Activated CD4-positive, alpha-beta T cell treated with anti-CD3 and anti-CD28 coated beads for 1 hour (primary cell): ENCODE measurements around the gene BMERB1.
"Not testable (repeated sequence)": the region's sequence is repeated elsewhere in the genome, so short reads cannot be mapped to it uniquely, and the experiment has no call there.

Experiments
- DNase-seq: peaks from one replicate; pipeline ENCODE4 v3.0.0-alpha.2; 2020

The BMERB1 gene

DNA sequence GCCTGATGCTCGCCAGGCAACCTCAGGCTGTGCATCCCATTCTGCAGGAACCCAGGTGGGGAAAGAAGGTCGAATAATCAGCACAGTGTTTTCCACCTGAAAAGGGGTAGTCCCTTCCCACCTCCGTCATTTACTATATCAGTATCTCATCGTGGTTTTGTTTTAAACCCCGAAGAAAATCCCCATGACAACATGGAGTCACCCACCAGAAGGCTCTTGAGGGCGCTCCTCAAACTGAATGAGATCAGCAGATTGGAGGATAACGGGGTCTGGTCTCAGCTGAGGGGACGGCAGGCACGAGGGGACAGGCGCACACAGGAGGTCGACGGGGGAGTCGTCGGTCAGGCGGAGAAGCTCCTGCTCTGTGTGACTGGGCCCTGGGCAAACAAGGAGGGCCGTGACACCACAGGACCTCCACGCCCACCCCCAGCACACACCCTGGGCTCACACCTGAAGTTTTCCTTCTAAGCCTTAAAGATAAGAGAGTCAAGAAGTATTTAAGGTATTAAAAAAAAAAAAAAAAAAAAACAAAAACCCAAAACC lies 164.3 kb downstream of the BMERB1 start:
- no peak for DNase-seq

DNA sequence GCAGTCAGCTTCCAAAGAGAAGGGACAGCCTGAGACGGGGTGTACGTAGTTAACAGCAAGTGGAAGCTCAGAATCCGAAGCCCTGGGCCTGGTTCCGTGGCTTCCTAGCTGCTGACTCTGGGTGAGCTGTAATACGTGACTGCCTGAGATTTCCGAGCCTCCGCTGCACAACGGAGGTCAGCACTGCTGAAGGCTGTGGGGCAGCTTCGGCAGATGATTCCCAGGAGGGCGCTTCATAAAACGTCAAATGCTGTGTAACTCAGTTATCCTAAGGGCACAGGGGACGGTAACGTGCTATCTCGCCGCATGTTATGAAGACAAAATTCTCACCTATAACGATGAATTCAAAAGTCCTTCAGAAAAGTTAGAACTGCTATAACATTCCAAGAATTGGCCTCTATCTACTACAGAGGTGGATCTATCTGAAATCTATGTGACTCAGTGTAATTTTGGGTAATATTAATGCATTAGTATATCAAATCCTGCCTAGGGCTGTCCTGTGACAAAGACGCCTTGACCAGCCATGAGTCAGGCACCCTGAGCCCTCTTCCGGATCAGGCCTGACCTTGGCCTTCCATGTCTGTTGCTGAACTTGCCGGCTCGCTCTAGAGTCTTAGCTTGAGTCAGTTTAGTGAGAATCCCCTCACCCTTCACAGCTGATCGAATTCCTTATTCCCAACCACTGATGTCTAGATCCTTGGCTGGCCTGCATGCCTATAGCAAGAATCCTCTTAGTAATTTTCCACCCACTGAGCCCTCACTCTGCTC lies 165.1 kb downstream of the BMERB1 start:
- no peak for DNase-seq

DNA sequence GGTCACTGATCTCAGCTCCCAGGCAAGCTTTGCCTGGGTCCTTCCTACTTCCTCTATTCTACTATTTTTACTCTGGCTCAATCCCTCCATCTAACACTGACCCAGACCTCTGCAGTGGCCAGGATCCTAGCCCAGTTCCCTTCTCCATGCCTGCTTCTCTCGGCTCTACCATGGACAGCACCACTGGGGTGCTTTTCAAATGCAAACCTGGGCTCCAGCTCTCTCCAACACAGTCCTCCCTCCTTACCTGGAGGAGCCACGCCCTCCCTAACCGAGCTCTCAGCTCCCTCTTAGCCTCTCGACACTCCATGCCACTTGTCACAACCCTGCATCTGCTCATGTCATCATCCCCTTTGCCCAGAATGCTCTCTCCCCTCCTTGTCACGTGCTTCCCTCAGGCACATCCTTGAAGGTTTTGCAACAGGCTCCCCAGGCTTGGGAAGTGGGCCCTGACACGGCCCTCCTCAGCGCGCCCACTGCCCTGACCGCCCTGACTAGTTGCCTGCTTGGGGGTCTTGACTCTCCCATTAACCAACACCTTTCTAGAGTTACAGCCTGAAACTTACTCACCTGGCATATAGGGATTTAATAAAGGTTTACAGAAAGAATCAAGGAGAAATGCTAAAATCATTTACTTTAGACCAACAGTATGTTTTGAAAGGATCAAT lies 167.0 kb downstream of the BMERB1 start:
- no peak for DNase-seq

DNA sequence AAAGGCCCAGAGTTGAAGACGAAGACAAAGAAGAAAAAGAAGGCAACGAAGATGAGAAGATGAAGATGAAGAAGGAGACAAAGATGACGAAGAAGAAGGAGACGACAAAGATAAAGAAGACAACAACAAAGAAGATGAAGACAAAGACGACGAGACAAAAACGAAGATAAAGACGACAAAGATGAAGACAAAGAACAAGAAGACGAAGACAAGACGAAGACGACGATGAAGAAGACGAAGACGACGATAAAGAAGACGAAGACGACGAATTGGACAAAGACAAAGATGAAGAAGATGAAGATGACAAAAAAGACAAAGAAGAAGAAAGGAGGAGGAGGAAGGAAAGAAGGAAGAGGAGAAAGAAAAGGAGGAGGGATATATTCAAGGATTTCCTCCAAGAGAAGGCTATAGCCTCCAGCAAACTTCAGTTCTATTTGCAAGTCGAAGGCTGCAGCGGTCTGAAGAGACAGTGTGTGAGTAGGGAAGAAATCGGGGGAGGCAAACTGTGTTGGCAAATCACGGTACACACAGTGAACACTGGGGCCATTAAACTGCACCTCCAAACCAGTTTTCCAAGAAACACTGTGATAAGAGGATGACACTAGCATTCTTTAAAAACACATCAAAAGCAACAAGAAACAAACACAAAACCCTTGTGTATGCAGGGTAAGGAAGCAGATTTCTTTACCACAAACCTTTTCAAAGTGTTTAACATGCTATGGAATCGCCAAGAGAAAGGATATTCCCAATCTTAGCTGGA lies 168.1 kb downstream of the BMERB1 start:
- DNase-seq = no peak

DNA sequence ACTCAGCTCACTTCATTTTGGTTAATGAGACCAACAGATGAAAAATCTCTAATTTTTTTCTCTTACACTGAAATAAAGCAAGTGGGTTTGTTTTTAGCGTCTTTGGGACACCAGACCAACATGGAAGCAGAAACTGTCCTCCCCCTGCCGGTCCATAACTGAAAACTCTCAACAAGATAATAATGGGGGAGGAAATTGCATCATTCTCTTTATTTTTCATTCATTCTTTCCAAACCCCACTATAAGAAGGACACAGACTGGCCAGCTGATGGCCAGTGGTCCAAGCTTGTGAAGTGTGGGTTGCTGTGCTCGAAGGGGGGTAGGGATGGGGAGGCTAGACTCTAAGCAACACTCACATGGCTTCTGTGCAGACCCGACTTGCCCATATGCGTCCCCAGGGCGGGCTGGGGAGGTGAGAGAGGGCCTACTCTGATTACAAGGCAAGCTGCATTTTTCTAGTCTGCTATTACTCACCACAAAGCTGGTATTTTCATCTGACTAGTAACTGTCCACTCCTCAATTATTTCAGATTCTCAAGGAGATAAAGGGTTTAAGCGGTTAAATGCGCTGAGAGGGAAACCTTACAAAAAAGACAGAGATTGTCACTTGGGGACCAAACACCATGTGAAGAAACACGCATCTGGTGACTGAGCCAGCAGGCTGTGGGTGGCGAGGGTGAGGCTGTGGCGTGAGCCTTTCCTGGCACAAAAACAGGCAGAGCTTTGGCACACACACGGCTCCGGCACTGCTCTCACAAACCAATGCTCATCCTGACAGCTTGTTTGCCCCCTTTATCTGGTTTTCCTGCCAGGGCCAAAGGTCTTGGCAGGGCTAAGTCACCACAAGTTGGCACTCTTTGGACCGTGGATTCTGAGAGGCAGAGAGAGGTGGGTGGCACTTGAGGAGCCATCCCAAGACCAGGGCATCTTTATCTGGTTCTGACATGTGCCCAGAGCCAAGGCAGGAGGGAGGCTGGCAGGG lies 170.4 kb downstream of the BMERB1 start:
- DNase-seq = no peak

DNA sequence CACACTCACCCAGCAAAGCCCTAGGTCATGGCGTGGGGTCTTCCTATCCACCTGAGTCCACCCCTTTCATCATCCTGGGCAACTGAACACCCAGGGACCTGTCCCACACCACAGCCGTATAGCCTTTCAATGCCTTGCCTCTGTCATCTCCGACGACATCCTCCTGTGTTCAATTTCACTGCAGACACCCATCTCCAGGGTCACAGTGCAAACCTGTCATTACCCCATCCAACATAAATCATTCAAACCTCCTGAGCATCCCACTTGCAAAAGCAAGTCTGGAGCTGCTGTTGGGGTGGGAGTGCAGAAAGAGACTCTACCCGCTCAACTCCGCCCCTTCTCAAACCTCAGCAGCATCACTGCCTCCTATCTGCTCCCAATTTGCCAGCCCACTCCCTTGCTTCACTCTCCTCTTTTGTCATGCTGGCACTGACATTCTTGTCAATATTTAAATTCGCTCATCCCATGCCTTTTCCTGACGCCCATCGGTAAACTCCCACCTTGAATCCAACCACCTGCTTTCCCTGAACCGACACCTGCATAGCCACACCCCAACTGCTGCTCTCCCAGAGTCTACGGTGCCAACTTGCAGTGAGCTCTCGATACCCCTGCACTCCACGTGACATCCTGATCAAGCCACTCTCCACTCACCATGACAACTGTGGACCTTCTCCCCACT lies 171.6 kb downstream of the BMERB1 start:
- no peak for DNase-seq

DNA sequence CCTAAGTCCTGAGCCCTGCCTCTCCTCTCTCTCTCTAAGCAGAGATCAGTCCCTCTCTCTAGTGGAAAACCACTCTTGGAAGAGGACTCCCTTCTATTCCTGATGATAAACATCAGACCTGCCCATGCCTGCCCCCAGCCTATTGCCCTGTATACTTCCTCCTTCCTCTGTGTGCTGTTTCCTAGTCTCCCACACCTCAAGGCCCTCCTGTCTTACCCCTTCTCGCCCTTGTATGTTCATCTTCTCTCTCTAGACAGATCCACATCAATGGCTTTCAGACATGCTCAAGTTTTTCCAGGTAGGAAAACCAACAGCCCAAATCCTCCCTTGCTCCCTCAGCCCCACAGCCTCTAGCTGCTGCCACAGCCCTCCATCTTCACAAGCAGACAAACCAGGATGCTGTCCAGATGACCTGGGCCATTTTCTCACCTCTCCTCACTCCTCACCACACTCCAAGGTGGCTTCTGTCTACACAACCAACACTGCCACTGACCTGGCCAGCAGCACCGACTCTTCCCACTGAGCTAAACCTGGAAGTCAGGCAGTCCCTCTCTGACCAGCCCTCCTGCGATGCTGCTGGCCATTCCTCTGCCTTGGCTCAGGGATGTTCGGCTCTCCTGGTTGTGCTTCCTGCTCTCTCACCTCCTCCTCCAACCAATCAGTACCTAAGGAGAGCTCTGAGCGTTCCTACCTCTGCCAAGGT lies 172.3 kb downstream of the BMERB1 start:
- DNase-seq = no peak

DNA sequence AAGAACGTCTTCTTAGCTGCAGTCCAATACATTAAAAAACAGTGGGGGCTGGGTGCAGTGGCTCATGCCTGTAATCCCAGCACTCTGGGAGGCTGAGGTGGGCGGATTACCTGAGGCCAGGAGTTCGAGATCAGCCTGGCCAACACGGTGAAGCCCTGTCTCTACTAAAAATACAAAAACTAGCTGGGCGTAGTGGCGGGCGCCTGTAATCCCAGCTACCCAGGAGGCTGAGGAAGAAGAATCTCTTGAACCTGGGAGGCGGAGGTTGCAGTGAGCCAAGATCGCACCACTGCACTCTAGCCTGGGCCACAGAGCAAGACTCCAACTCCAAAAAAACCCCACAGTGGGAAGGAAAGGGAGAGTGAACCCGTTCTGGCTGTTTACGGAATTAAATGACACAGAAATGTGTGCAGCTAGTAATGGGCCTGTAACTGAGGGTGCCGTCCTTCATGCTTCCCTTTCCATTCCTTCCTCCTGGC lies 172.9 kb downstream of the BMERB1 start:
- DNase-seq = not testable (repeated sequence)

DNA sequence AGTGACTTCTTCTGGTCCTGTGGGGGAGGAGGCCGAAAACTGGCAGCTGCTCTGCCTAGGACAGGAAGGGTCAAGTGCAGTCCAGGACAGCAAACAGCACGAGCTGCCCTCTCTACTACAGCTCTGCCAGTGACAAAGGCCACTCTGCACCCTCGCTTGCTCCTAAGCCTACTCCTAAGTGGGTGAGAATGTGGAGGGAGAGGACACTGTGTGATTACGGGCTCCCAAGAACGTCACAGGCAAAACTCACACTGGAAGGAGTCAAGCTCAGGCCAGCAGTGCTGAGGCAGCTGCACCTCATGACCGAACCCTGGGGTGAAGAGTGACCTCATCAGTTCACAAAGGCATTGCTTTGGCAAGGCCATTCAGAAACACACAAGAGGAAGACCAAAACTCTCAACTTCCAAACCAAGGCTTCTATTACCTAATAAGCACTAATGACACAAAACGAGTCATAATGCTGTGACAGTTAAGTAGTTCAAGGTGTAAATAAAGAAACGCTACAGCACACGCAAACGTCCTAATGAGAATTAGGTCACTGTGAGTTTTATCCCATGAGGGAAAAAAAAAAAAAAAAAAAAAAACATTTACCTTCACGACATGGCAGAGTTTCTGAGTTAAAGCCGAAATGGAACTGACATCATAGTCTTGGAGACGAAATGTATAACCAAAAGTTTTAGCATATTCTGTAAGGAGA lies 173.5 kb downstream of the BMERB1 start:
- DNase-seq = no peak

DNA sequence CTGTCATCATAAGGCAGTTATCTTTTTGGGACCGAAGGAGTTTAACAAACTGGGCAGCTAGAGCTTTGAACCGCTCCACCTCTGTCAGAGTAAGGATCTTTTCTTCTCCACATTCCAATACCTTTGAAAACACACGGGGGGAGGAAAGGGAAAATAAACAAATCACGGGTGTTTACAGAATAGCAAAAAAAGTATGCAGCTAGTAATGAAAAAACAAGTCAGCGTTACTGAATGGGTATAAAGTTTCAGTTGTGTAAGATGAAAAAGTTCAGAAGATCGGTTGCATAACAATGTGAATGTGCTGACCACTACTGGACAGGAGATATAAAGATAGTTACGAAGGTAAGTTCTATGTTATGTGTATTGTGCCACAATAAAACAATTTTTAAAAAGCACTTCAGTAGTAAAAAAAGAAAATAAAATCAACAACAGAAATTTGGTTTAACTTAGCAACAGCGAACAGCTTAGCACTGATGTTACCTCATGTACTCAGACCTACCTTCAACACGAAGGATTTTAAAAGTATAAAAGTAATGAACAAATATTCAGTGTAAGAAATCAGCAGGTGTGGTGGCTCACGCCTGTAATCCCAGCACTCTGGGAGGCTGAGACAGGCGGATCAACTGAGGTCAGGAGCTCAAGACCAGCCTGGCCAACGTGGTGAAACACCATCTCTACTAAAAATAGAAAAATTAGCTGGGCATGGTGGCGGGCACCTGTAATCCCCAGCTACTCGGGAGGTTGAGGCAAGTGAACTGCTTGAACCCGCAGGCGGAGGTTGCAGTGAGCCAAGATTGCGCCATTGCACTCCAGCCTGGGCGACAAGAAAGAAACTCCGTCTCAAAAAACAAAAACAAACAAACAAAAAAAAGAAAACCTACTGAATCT lies 174.3 kb downstream of the BMERB1 start:
- no peak for DNase-seq

DNA sequence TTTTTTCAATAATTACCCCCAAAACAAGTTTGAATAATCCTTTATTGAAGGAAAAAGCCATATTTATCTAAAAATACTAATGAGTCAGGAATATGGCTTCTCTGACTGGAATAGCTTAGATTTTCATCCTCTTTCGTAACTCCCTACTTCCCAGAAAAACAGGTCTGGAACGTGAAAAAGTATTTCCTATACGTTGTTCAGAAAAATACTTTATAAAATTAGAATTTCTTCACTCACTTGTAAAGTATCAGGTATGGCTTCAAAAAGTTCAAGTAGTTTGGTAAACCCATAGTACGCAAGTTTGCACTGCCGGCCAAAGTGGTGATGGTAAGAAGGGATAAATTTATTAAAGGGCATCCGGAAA lies 174.9 kb downstream of the BMERB1 start:
- no peak for DNase-seq

DNA sequence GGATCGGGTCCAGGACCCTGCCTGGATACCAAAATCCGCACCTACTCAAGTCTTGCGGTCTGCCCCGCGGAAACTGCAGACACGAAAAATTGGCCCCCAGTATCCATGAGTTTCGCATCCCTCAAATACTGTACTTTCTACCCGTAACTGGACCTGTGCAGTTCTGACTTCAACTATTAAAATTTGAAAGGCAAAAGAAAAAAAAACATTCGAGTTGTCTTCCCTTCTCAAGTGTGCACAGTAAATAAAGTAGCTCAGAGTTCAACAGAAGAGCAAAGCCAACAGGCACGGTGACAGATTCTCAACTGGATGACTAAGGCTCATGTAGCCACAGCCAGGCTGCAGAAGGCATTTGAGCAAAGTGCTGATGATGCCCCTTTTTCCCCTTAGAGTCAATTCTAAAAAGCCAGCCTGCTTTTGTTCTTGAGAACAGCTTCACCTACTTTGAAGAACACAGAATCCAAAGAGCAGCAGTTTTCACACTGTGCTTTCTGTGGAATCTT lies 176.0 kb downstream of the BMERB1 start:
- no peak for DNase-seq

DNA sequence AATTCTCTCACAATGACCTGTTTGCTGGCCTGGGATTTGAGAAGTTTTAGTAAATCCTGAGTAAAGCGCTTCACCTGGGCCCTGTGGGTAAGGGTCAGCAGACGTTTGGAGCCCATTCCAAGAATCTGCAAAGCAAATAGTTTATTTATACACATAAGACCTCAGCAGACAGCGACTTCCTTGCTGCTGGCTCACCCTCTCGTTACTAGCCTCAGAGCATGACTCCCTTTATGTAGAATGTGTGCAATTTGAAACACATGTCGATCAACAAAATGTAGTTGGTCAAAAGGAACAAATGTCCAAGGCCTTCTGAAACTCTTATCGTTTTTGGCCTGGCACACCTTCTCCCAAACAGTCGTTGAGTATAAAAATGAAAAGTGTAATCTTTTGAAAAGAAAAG lies 177.2 kb downstream of the BMERB1 start:
- no peak for DNase-seq

DNA sequence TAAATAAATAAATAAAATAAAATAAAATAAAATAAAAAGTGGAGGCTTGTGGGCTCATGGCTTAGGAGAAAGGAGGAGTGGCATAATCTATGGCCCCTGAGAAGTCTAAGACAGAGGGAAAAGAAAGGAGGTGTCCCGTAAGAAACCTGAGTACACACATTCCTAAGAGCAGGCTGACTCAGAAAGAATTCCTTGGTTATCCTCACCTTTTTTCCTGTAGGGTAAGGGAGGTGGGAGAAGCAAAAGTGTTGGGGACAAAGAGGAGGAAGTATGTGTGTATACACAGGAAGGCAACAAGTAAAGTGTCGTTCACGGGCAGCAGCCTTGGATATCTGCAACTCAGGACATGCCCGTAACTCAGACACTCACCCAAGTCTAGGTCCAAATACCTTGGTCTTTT lies 179.3 kb downstream of the BMERB1 start:
- DNase-seq = no peak

DNA sequence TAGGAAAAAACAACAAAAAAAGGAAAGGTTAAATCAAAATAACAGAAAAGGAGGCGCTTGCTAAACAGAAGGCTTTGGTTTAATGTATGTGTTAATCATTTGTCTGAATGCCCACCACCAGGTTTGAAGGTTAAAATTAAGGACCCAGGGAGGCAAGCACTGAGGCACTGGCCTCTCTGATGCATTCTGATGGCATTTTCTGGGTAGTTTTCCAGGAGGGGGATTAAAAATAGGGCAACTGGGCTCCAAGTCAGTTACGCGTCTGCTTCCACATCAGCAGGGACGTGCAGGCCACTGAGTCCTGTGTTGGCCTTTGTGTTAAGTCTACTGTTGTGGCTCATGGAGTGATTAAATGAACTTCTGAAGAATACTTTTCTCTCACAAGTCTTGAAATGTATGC lies 181.6 kb downstream of the BMERB1 start:
- no peak for DNase-seq

DNA sequence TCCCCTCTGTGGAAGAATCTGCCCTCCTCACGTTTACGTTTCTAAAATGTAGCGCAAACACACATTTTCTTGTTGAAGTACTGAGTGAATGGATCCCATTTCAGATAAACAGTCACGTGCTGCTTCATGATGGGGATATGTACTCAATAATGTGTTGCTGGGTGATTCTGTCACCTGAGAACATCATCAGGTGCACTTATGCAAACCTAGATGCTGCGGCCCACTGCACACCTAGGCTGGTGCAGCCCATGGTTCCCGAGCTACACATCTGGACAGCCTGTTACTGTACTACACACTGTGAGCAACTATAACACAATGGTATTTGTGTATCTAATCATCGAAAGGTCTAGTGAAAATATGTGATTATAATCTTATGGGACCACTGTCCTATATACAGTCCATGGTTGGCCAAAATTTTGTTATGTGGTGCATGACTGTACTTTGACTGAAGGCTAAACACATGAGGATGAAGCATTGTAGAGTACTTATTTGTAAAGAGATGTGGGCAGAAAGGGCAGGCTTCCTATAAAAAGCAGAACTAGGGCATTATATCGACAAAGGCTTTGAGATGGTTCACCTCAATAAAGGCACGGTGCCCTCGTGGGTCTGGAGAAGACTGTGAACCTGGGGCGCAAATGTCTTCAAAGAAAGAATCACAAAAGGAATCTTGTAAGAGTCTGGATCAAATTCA lies 182.2 kb downstream of the BMERB1 start:
- no peak for DNase-seq

DNA sequence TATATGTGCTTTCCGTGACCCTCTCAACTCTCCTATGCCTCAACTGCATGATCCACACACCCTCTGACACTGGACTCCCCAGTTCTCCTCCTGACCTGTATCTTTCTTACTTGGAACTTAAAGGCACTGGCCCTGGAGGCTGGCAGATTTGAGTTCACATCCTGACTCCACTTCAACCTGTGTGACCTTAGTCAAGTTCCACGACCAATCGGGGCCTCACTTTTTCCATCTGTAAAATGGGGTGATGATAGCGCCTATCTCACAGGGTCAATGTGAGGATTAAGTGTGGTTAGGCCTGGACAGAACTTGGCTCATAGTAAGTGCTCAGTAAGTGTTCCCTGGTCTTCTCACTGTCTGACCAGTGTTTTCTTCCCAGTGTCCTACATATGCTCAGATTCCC lies 183.5 kb downstream of the BMERB1 start:
- no peak for DNase-seq

DNA sequence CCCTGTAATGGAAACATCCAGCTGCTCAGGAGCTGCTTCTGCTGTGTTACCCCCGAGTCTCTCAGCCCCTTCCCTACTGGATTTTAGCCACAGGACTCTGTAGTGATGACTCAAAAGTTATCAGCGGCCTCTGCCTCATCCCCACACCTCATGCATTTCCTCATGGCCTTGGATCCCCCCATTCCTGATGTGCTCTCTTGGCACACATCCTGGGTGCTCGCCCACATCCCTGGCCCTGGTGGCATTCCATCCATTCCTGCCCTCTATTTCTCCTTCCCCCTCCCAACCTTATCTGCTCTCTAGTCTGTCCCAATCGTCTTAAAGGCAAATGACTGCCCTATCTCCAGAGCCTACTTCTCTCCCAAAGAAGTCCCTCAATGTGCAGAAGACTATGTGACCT lies 184.0 kb downstream of the BMERB1 start:
- DNase-seq = no peak
